Measurements from ENCODE around the gene SLC2A13.
"Not testable (repeated sequence)": the region's sequence is repeated elsewhere in the genome, so short reads cannot be mapped to it uniquely, and the experiment has no call there.

The SLC2A13 gene

DNA sequence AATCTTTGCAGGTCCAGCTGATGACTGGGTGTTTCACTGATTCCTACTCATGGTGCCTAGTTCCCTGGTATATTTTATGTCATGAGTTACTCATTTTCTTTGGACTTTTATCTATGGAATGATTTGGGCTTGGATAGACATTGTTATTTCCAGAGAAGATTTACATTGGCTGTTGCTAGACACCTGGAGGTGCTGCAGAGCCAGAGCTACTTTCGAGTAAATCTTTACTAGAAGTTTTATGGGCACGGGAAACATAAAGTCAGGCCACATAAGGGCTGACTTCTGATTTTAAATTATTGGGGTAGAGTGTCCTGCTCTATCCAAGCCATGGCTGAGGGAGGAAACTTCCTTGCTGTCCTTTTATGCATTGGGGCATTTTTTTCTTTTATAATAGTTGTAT, 310.4 kb downstream of the SLC2A13 start:
- Histone ChIP-seq H3K4me2 (ENCODE audit: low read depth, low read length, poor library complexity, severe bottlenecking) (no peak overlapping the region), H3K9me2 (replicated peaks; ENCODE audit: insufficient read depth, low read length) (no peaks in the 10 kb centered on the region), H3K27ac (ENCODE audit: low read depth, low read length) (no peak overlapping the region), H2AFZ (ENCODE audit: low read depth, low read length, severe bottlenecking) (no peak overlapping the region), H3K36me3 (ENCODE audit: low read length) (no peaks in the 10 kb centered on the region), H4K20me1 (ENCODE audit: low read depth, low read length) (no peaks in the 10 kb centered on the region), H3F3A (ENCODE audit: insufficient read depth) (no peaks in the 10 kb centered on the region), H3K27me3 (ENCODE audit: low read length) (no peaks in the 10 kb centered on the region), H3K9ac (ENCODE audit: low read length) (no peak overlapping the region), H3K9me3 (ENCODE audit: insufficient read depth, low read length) (no peaks in the 10 kb centered on the region), H3K79me2 (ENCODE audit: insufficient read depth, low read length) (no peaks in the 10 kb centered on the region), H3K4me3 (ENCODE audit: insufficient read depth, low read length, poor library complexity, severe bottlenecking) (no peak overlapping the region)
- TF ChIP-seq, protein P1, sequence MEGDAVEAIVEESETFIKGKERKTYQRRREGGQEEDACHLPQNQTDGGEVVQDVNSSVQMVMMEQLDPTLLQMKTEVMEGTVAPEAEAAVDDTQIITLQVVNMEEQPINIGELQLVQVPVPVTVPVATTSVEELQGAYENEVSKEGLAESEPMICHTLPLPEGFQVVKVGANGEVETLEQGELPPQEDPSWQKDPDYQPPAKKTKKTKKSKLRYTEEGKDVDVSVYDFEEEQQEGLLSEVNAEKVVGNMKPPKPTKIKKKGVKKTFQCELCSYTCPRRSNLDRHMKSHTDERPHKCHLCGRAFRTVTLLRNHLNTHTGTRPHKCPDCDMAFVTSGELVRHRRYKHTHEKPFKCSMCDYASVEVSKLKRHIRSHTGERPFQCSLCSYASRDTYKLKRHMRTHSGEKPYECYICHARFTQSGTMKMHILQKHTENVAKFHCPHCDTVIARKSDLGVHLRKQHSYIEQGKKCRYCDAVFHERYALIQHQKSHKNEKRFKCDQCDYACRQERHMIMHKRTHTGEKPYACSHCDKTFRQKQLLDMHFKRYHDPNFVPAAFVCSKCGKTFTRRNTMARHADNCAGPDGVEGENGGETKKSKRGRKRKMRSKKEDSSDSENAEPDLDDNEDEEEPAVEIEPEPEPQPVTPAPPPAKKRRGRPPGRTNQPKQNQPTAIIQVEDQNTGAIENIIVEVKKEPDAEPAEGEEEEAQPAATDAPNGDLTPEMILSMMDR (IDR thresholded peaks at IDR 0.05; ENCODE audit: insufficient read depth, low read length, poor library complexity, severe bottlenecking): no peak
- TF ChIP-seq EZH2phosphoT487 (conservative IDR thresholded peaks at IDR 0.05; ENCODE audit: low read length): no peak

DNA sequence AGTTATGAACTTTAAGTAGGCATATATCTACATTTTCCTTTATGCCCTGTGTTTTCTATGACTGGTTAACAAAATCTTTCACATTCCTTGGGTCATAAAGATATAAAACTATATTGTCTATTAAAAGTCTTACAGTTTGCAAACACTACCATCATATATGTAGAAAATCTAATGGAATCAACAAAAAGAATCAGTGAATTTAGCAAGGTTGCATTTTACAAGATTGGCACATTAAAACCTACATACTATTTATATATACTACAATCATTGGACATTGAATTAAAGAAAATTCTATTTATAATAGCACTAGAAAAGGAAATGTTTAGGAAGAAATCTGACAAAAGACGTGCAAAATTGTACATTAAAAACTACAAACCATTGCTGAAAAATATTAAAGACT, 312.9 kb downstream of the SLC2A13 start:
- H3K79me2 ChIP-seq (ENCODE audit: insufficient read depth, low read length): no peaks in the 10 kb centered on the region
- no peak overlapping the region for H3K9ac ChIP-seq (ENCODE audit: low read length)
- H3K4me2 ChIP-seq (ENCODE audit: low read depth, low read length, poor library complexity, severe bottlenecking): no peak overlapping the region
- H2AFZ ChIP-seq (ENCODE audit: low read depth, low read length, severe bottlenecking): no peak overlapping the region
- H3K9me3 ChIP-seq (ENCODE audit: insufficient read depth, low read length): no peaks in the 10 kb centered on the region
- H3K27me3 ChIP-seq (ENCODE audit: low read length): no peaks in the 10 kb centered on the region
- no peaks in the 10 kb centered on the region for H3K36me3 ChIP-seq (ENCODE audit: low read length)
- H3K27ac ChIP-seq (ENCODE audit: low read depth, low read length): no peak overlapping the region
- TF ChIP-seq, protein P1 (IDR thresholded peaks at IDR 0.05; ENCODE audit: insufficient read depth, low read length, poor library complexity, severe bottlenecking): no peak
- no peak for TF ChIP-seq EZH2phosphoT487 (conservative IDR thresholded peaks at IDR 0.05; ENCODE audit: low read length)
- H3K9me2 ChIP-seq (replicated peaks; ENCODE audit: insufficient read depth, low read length): no peaks in the 10 kb centered on the region
- no peak overlapping the region for H3K4me3 ChIP-seq (ENCODE audit: insufficient read depth, low read length, poor library complexity, severe bottlenecking)
- no peaks in the 10 kb centered on the region for H3F3A ChIP-seq (ENCODE audit: insufficient read depth)
- H4K20me1 ChIP-seq (ENCODE audit: low read depth, low read length): no peaks in the 10 kb centered on the region

DNA sequence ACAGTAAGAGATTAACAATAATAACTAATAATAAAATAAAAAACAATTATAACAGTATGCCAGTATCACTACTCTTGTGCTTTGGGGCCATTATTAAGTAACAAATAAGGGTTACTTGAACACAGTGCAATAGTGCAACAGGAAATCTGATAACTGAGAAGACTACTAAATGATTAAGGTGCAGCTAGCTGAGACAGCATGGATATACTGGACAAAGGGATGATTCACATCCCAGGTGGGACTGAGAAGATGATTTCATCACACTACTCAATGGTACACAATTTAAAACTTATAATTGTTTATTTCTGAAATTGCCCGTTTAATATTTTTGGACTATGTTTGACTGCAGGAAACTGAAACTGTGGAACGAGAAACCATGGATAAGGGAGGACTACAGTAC, 317.6 kb downstream of the SLC2A13 start:
- no peak overlapping the region for H3K9ac ChIP-seq (ENCODE audit: low read length)
- H3K36me3 ChIP-seq (ENCODE audit: low read length): no peaks in the 10 kb centered on the region
- no peaks in the 10 kb centered on the region for H3K79me2 ChIP-seq (ENCODE audit: insufficient read depth, low read length)
- H2AFZ ChIP-seq (ENCODE audit: low read depth, low read length, severe bottlenecking): no peak overlapping the region
- H3K9me2 ChIP-seq (replicated peaks; ENCODE audit: insufficient read depth, low read length): no peaks in the 10 kb centered on the region
- no peaks in the 10 kb centered on the region for H4K20me1 ChIP-seq (ENCODE audit: low read depth, low read length)
- no peak for TF ChIP-seq EZH2phosphoT487 (conservative IDR thresholded peaks at IDR 0.05; ENCODE audit: low read length)
- TF ChIP-seq, protein P1 (IDR thresholded peaks at IDR 0.05; ENCODE audit: insufficient read depth, low read length, poor library complexity, severe bottlenecking): no peak
- no peaks in the 10 kb centered on the region for H3F3A ChIP-seq (ENCODE audit: insufficient read depth)
- H3K27ac ChIP-seq (ENCODE audit: low read depth, low read length): no peak overlapping the region
- no peaks in the 10 kb centered on the region for H3K27me3 ChIP-seq (ENCODE audit: low read length)
- H3K4me2 ChIP-seq (ENCODE audit: low read depth, low read length, poor library complexity, severe bottlenecking): no peak overlapping the region
- H3K9me3 ChIP-seq (ENCODE audit: insufficient read depth, low read length): no peaks in the 10 kb centered on the region
- H3K4me3 ChIP-seq (ENCODE audit: insufficient read depth, low read length, poor library complexity, severe bottlenecking): no peak overlapping the region

DNA sequence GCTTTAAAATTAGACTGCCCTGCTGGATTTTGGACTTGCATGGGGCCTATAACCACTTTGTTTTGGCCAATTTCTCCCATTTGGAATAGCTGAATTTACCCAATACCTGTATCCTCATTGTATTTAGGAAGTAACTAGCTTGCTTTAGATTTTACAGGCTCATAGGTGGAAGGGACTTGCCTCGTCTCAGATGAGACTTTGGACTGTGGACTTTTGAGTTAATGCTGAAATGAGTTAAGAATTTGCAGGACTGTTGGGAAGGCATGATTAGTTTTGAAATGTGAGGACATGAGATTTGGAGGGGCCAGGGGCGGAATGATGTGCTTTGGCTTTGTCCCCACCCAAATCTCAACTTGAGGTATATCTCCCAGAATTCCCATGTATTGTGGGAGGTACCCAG, 320.1 kb downstream of the SLC2A13 start:
- H3K9me2 ChIP-seq (replicated peaks; ENCODE audit: insufficient read depth, low read length); H3K9me3 ChIP-seq (ENCODE audit: insufficient read depth, low read length): not testable (repeated sequence)

More for the DNA sequence above, 320.1 kb downstream of the SLC2A13 start:
- not testable (repeated sequence) for H3K36me3 ChIP-seq (ENCODE audit: low read length); H3K27ac ChIP-seq (ENCODE audit: low read depth, low read length); H3K4me2 ChIP-seq (ENCODE audit: low read depth, low read length, poor library complexity, severe bottlenecking); H3K9ac ChIP-seq (ENCODE audit: low read length); H4K20me1 ChIP-seq (ENCODE audit: low read depth, low read length); H3F3A ChIP-seq (ENCODE audit: insufficient read depth); H3K79me2 ChIP-seq (ENCODE audit: insufficient read depth, low read length); H2AFZ ChIP-seq (ENCODE audit: low read depth, low read length, severe bottlenecking); H3K27me3 ChIP-seq (ENCODE audit: low read length); H3K4me3 ChIP-seq (ENCODE audit: insufficient read depth, low read length, poor library complexity, severe bottlenecking)
